ENCODE results near the gene CMTR2. TPM values are rescaled to one million over a fixed set of nuclear protein-coding genes. Genes with fewer than 3 reads are reported as not detected.
A peak's percentile ranks its signal among the peaks of the same experiment; 100 is the strongest.

The CMTR2 gene
- total RNA-seq, 6 experiments from 2014 or later: 8.4 to 15.9 (median 10.5) TPM

- ATAC-seq (no peak), DNase-seq (no peak)
- no peak overlapping the region for H3K4me3 ChIP-seq
- intact Hi-C loops (cut with DNase I): no loop called here
- TF ChIP-seq CTCF (IDR thresholded peaks at IDR 0.05): no peak
- TF ChIP-seq POLR2A (IDR thresholded peaks at IDR 0.05): no peak
- H3K9me3 ChIP-seq: no peaks in the 10 kb centered on the region
- H3K27ac ChIP-seq: no peak overlapping the region
- 84% methylated on average over 5 of the region's 5 CpGs for WGBS (ENCODE audit: insufficient coverage, low coverage, low lambda C conversion rate, missing lambda C conversion rate)
- H3K27me3 ChIP-seq: no peaks in the 10 kb centered on the region
- peaks cover 0 to 4% (median 0%) of the 10 kb centered on the region in 4 donors for H3K4me1 ChIP-seq
- H3K36me3 ChIP-seq: no peaks in the 10 kb centered on the region
Observed at GRCh38 chr16:71262391-71262790, 26.8 kb downstream of the CMTR2 start.

GRCh38 chr16:71260995-71261394 is 28.2 kb downstream of the CMTR2 start:
- intact Hi-C loops (cut with DNase I): no loop called here
- Histone ChIP-seq H3K27me3 (no peaks in the 10 kb centered on the region), H3K9me3 (no peaks in the 10 kb centered on the region), H3K4me1 (no peaks in the 10 kb centered on the region), H3K36me3 (no peaks in the 10 kb centered on the region), H3K4me3 (no peak overlapping the region), H3K27ac (no peak overlapping the region)
- DNase-seq (no peak), ATAC-seq (peak in 1 of 4 donors; percentile 69)
- TF ChIP-seq POLR2A (IDR thresholded peaks at IDR 0.05) (no peak), CTCF (IDR thresholded peaks at IDR 0.05) (no peak)

- H3K27me3 ChIP-seq: no peaks in the 10 kb centered on the region
- no peak overlapping the region for H3K4me3 ChIP-seq
- TF ChIP-seq POLR2A (IDR thresholded peaks at IDR 0.05): no peak
- TF ChIP-seq CTCF (IDR thresholded peaks at IDR 0.05): no peak
- ATAC-seq (no peak), DNase-seq (no peak)
- 54% methylated on average over 5 of the region's 5 CpGs for WGBS (ENCODE audit: insufficient coverage, low coverage, low lambda C conversion rate, missing lambda C conversion rate)
- intact Hi-C loops (cut with DNase I): no loop called here
- H3K27ac ChIP-seq: no peak overlapping the region
- H3K4me1 ChIP-seq: no peaks in the 10 kb centered on the region
- no peaks in the 10 kb centered on the region for H3K36me3 ChIP-seq
- H3K9me3 ChIP-seq: no peaks in the 10 kb centered on the region
Observed at GRCh38 chr16:71259086-71259485, 30.1 kb downstream of the CMTR2 start.

- TF ChIP-seq POLR2A (IDR thresholded peaks at IDR 0.05) (no peak), CTCF (IDR thresholded peaks at IDR 0.05) (no peak)
- DNase-seq: no peak
- Histone ChIP-seq H3K27me3 (no peaks in the 10 kb centered on the region), H3K4me3 (no peak overlapping the region), H3K4me1 (no peaks in the 10 kb centered on the region), H3K36me3 (no peaks in the 10 kb centered on the region), H3K9me3 (no peaks in the 10 kb centered on the region), H3K27ac (no peak overlapping the region)
- intact Hi-C loops (cut with DNase I): no loop called here
- 64% methylated on average over 1 of the region's 1 CpG for WGBS (ENCODE audit: insufficient coverage, low coverage, low lambda C conversion rate, missing lambda C conversion rate)
- ATAC-seq: no peak
Observed at GRCh38 chr16:71258372-71258771, 30.8 kb downstream of the CMTR2 start.

- no peak for DNase-seq
- Histone ChIP-seq H3K27ac (no peak overlapping the region), H3K4me3 (no peak overlapping the region), H3K27me3 (no peaks in the 10 kb centered on the region), H3K4me1 (no peaks in the 10 kb centered on the region), H3K36me3 (no peaks in the 10 kb centered on the region), H3K9me3 (no peaks in the 10 kb centered on the region)
- no peak for ATAC-seq
- intact Hi-C loops (cut with DNase I): no loop called here
- 44% methylated on average over 1 of the region's 1 CpG for WGBS (ENCODE audit: insufficient coverage, low coverage, low lambda C conversion rate, missing lambda C conversion rate)
- TF ChIP-seq CTCF (IDR thresholded peaks at IDR 0.05) (no peak), POLR2A (IDR thresholded peaks at IDR 0.05) (no peak)
Observed at GRCh38 chr16:71257768-71258167, 31.4 kb downstream of the CMTR2 start.
